Measurements from ENCODE around the gene TBC1D17. TPM values are rescaled to one million over a fixed set of nuclear protein-coding genes. Genes with fewer than 3 reads are reported as not detected.

Gene TBC1D17
- polyA plus RNA-seq, 1 experiment, result 15.6 TPM

GRCh38 chr19:49863254-49863934 lies 14.1 kb upstream of the TBC1D17 start:
- POLR2A ChIA-PET, result interaction anchor here (0.7 kb wide), 1 partner anchor 9 kb away, joined by 3 read pairs; no protein-coding TSS in a partner anchor
- TF ChIP-seq CTCF (IDR thresholded peaks at IDR 0.05; ENCODE audit: low read depth, low read length), result no peak
- Histone ChIP-seq H3K9me3 (ENCODE audit: control insufficient read depth, insufficient read depth, low read length) (no peaks in the 10 kb centered on the region; the same call in 1 of the 2 replicates), H3K4me3 (ENCODE audit: low read depth, low read length) (no peak overlapping the region), H3K27me3 (ENCODE audit: control insufficient read depth, insufficient read depth, low read length) (no peaks in the 10 kb centered on the region), H3K27ac (ENCODE audit: low read depth, low read length) (no peak overlapping the region)
- CTCF ChIA-PET, result interaction anchor here (0.8 kb wide), 1 partner anchor 272 kb away, joined by 3 read pairs; no protein-coding TSS in a partner anchor
- no peak for DNase-seq (ENCODE audit: low read depth, low spot score)

- H3K27ac ChIP-seq (ENCODE audit: low read depth, low read length), result no peak overlapping the region
- ChIA-PET CTCF (interaction anchor here (0.8 kb wide), 1 partner anchor 272 kb away, joined by 3 read pairs; no protein-coding TSS in a partner anchor), POLR2A (interaction anchor here (0.7 kb wide), 1 partner anchor 10 kb away, joined by 3 read pairs; no protein-coding TSS in a partner anchor)
Measured at GRCh38 chr19:49863935-49864320, 13.6 kb upstream of the TBC1D17 start.

GRCh38 chr19:49864890-49865289 lies 12.6 kb upstream of the TBC1D17 start:
- peak overlapping the region; percentile 17; the same call in 1 of the 2 replicates for H3K4me3 ChIP-seq (ENCODE audit: low read depth, low read length)
- ChIA-PET CTCF (no interaction called here), POLR2A (interaction anchor here (0.6 to 1.1 kb wide), 5 partner anchors 12 to 1244 kb away, joined by 3 to 16 read pairs (median 5); partner anchors contain the start of genes AKT1S1, FUZ, PTOV1 and TBC1D17)

More at GRCh38 chr19:49863935-49864320, 13.6 kb upstream of the TBC1D17 start:
- DNase-seq (ENCODE audit: low read depth, low spot score), result no peak
- no peak for TF ChIP-seq CTCF (IDR thresholded peaks at IDR 0.05; ENCODE audit: low read depth, low read length)
- Histone ChIP-seq H3K27me3 (ENCODE audit: control insufficient read depth, insufficient read depth, low read length) (no peaks in the 10 kb centered on the region), H3K9me3 (ENCODE audit: control insufficient read depth, insufficient read depth, low read length) (no peaks in the 10 kb centered on the region; the same call in 1 of the 2 replicates), H3K4me3 (ENCODE audit: low read depth, low read length) (no peak overlapping the region)

GRCh38 chr19:49866933-49867782 lies 10.3 kb upstream of the TBC1D17 start, which contains the start of gene PNKP:
TSS of gene PNKP (minus strand) at chr19:49867576. CDS start at chr19:49867204, 372 bp downstream.
- peak; percentile 67 for DNase-seq (ENCODE audit: low read depth, low spot score)
- no peaks in the 10 kb centered on the region for H3K27me3 ChIP-seq (ENCODE audit: control insufficient read depth, insufficient read depth, low read length)
- no peaks in the 10 kb centered on the region; the same call in 1 of the 2 replicates for H3K9me3 ChIP-seq (ENCODE audit: control insufficient read depth, insufficient read depth, low read length)
- H3K27ac ChIP-seq (ENCODE audit: low read depth, low read length), result peak within 1 kb of the TSS; percentile 91
- ChIA-PET POLR2A (interaction anchor here (0.8 to 1.2 kb wide), 2 partner anchors 9 to 10 kb away, joined by 3 to 4 read pairs; partner anchors contain the start of gene AKT1S1), CTCF (interaction anchor here (0.6 kb wide), 1 partner anchor 48 kb away, joined by 3 read pairs; no protein-coding TSS in a partner anchor)
- TF ChIP-seq CTCF (IDR thresholded peaks at IDR 0.05; ENCODE audit: low read depth, low read length), result no peak
- H3K4me3 ChIP-seq (ENCODE audit: low read depth, low read length), result peak within 1 kb of the TSS; percentile 91

More at GRCh38 chr19:49864890-49865289, 12.6 kb upstream of the TBC1D17 start:
- no peaks in the 10 kb centered on the region; the same call in 1 of the 2 replicates for H3K9me3 ChIP-seq (ENCODE audit: control insufficient read depth, insufficient read depth, low read length)
- no peaks in the 10 kb centered on the region for H3K27me3 ChIP-seq (ENCODE audit: control insufficient read depth, insufficient read depth, low read length)
- TF ChIP-seq CTCF (IDR thresholded peaks at IDR 0.05; ENCODE audit: low read depth, low read length), result no peak
- DNase-seq (ENCODE audit: low read depth, low spot score), result no peak
- H3K27ac ChIP-seq (ENCODE audit: low read depth, low read length), result no peak overlapping the region

Measured in AG04450 (cell line).